Neural cell (in vitro differentiated cells): ENCODE data around the gene PSRC1. TPM values are rescaled to one million over a fixed set of nuclear protein-coding genes. Genes with fewer than 3 reads are reported as not detected.
"Not testable (repeated sequence)": the region's sequence is repeated elsewhere in the genome, so short reads cannot be mapped to it uniquely, and the experiment has no call there.

Source experiments
- H2AFZ ChIP-seq: fragments of 200-600, 300-800 bp; sonication (generic), shearing (Covaris generic); 2 replicates; pipeline ENCODE4 v1.6.0; 2014; ENCODE audit warnings: low read depth, mild to moderate bottlenecking, antibody characterized with exemption, low read length, moderate library complexity
- H3F3A ChIP-seq: fragments of 200-600 bp; shearing (Covaris generic); 2 replicates; pipeline ENCODE4 v1.6.1; 2016; ENCODE audit warnings: mild to moderate bottlenecking, moderate library complexity, mixed read lengths, antibody characterized with exemption, low read length; ENCODE audit not compliant: insufficient read depth, poor library complexity, severe bottlenecking
- H3K27ac ChIP-seq: fragments of 200-600, 300-800 bp; sonication (generic), shearing (Covaris generic); 2 replicates; pipeline ENCODE4 v1.5.1; 2014; ENCODE audit warnings: mild to moderate bottlenecking, low read length, moderate library complexity
- H3K27me3 ChIP-seq: fragments of 300-800, 200-600 bp; sonication (generic), shearing (Covaris generic); 2 replicates; pipeline ENCODE4 v1.6.0; 2014; ENCODE audit warnings: mild to moderate bottlenecking, low read depth, low read length, moderate library complexity; ENCODE audit not compliant: insufficient read depth
- H3K36me3 ChIP-seq: fragments of 300-800, 200-600 bp; sonication (generic), shearing (Covaris generic); 2 replicates; pipeline ENCODE4 v1.5.1; 2014; ENCODE audit warnings: mild to moderate bottlenecking, antibody characterized with exemption, low read length, moderate library complexity; ENCODE audit not compliant: insufficient read depth
- H3K4me2 ChIP-seq: fragments of 300-800, 200-600 bp; sonication (generic), shearing (Covaris generic); 2 replicates; pipeline ENCODE4 v1.6.0; 2014; ENCODE audit warnings: mild to moderate bottlenecking, low read length
- H3K4me3 ChIP-seq: fragments of 300-800, 200-600 bp; sonication (generic), shearing (Covaris generic); 2 replicates; pipeline ENCODE4 v1.5.1; 2014; ENCODE audit warnings: mild to moderate bottlenecking, low read length, moderate library complexity
- H3K79me2 ChIP-seq: fragments of 200-600 bp; shearing (Covaris generic); replicated peaks from 2 replicates; pipeline ENCODE4 v1.6.0; 2014; ENCODE audit warnings: mild to moderate bottlenecking, low read length, moderate library complexity; ENCODE audit not compliant: insufficient read depth
- H3K9ac ChIP-seq: fragments of 300-800, 200-600 bp; sonication (generic), shearing (Covaris generic); 2 replicates; pipeline ENCODE4 v1.6.1; 2016; ENCODE audit warnings: mild to moderate bottlenecking, low read length, mixed read lengths
- H3K9me2 ChIP-seq: fragments of 200-600 bp; shearing (Covaris generic); 2 replicates; pipeline ENCODE4 v1.6.1; 2016; ENCODE audit warnings: mild to moderate bottlenecking, low read length, mixed read lengths; ENCODE audit not compliant: insufficient read depth
- H3K9me3 ChIP-seq: fragments of 200-600, 300-800 bp; sonication (generic), shearing (Covaris generic); 2 replicates; pipeline ENCODE4 v1.6.1; 2016; ENCODE audit warnings: mild to moderate bottlenecking, mixed run types, low read length, moderate library complexity, mixed read lengths
- H4K20me1 ChIP-seq: fragments of 200-600 bp; shearing (Covaris generic); 2 replicates; pipeline ENCODE4 v1.6.1; 2016; ENCODE audit warnings: mild to moderate bottlenecking, mixed run types; ENCODE audit not compliant: insufficient read depth
- EP300 ChIP-seq: fragments of 450-650 bp; conservative IDR thresholded peaks from 2 replicates; pipeline ENCODE4 v1.6.1; 2014; ENCODE audit warnings: antibody characterized with exemption, mild to moderate bottlenecking, moderate library complexity; ENCODE audit not compliant: poor library complexity, severe bottlenecking
- EZH2 ChIP-seq: fragments of 200-600, 300-800 bp; shearing (Covaris generic), sonication (generic); IDR thresholded peaks from 2 replicates; pipeline ENCODE4 v1.6.1; 2014; ENCODE audit warnings: antibody characterized with exemption, low read length, borderline replicate concordance, mild to moderate bottlenecking; ENCODE audit not compliant: insufficient read depth, poor library complexity, severe bottlenecking
- MXI1 ChIP-seq: fragments of 450-650 bp; conservative IDR thresholded peaks from 2 replicates; pipeline ENCODE4 v1.6.1; 2014; ENCODE audit warnings: antibody characterized with exemption, mild to moderate bottlenecking; ENCODE audit not compliant: poor library complexity, severe bottlenecking
- POLR2AphosphoS5 ChIP-seq: IDR thresholded peaks from 2 replicates; pipeline ENCODE4 v1.6.1; 2012
- RAD21 ChIP-seq: fragments of 450-650 bp; conservative IDR thresholded peaks from 2 replicates; pipeline ENCODE4 v1.6.1; 2014; ENCODE audit warnings: antibody characterized with exemption, mild to moderate bottlenecking, moderate library complexity
- REST ChIP-seq: IDR thresholded peaks from 2 replicates; pipeline ENCODE4 v1.6.1; 2012; ENCODE audit warnings: borderline replicate concordance
- SMC3 ChIP-seq: fragments of 450-650 bp; conservative IDR thresholded peaks from 2 replicates; pipeline ENCODE4 v1.6.1; 2014; ENCODE audit warnings: antibody characterized with exemption, mild to moderate bottlenecking, moderate library complexity; ENCODE audit not compliant: poor library complexity
- TAF1 ChIP-seq: IDR thresholded peaks from 2 replicates; pipeline ENCODE4 v1.6.1; 2012; ENCODE audit warnings: low read depth
- polyA plus RNA-seq: library from polyadenylated mRNA; depleted of rRNA; stranded (reverse); fragments of >200 nt; gene quantifications from 2 replicates; pipeline ENCODE4 v1.2.3, GENCODE V29; 2014
- TF ChIP-seq, protein P1 (sequence below): fragments of 450-650 bp; IDR thresholded peaks from 2 replicates; pipeline ENCODE4 v1.5.1; 2014; ENCODE audit warnings: antibody characterized with exemption, mild to moderate bottlenecking, moderate library complexity; ENCODE audit not compliant: poor library complexity, severe bottlenecking

Gene PSRC1
- polyA plus RNA-seq, 1 donor from 2014 or later, result 5.4 TPM

- Histone ChIP-seq H4K20me1 (no peaks in the 10 kb centered on the region), H3K79me2 (no peaks in the 10 kb centered on the region), H3K36me3 (no peaks in the 10 kb centered on the region), H3K27me3 (no peaks in the 10 kb centered on the region), H3K9me3 (no peaks in the 10 kb centered on the region), H3F3A (no peaks in the 10 kb centered on the region), H2AFZ (no peak overlapping the region), H3K9me2 (no peaks in the 10 kb centered on the region), H3K27ac (no peak overlapping the region), H3K4me3 (no peak overlapping the region), H3K4me2 (no peak overlapping the region), H3K9ac (no peak overlapping the region)
- TF ChIP-seq REST (no peak), POLR2AphosphoS5 (peak; percentile 5)
These were observed 24.5 kb upstream of the PSRC1 start for GRCh38 chr1:109307274-109308021.

DNA sequence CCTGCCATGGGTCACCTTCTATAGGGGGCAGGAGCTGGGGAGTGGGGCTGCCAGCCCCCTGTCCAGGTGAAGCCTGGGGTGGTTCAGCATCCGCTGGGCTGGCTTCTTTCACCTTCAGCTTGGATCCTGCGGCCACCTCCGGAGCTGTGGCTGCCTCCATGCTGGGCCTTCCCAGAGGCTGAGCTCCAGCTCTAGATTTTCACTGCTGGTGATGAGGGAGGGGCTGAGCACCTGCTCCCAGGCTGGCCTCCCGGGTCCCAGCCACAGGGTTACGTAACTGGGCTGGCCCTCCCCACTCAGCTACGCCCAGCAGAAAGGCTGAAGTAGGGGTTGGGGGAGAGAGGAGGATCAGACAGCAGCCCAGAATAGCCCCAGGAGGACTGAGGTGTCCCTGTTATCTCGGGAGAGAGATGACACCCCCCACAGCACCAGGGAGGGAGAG lies 23.9 kb upstream of the PSRC1 start, which contains the start of gene MYBPHL:
MYBPHL (minus strand) TSS at position 180 of the 442 bp plus-strand sequence; CDS start at position 160, 20 bp downstream.
- TF ChIP-seq EZH2 (no peak), MXI1 (no peak), REST (no peak), TAF1 (no peak), EP300 (no peak), RAD21 (no peak), POLR2AphosphoS5 (no peak), SMC3 (no peak)
- TF ChIP-seq, protein P1, sequence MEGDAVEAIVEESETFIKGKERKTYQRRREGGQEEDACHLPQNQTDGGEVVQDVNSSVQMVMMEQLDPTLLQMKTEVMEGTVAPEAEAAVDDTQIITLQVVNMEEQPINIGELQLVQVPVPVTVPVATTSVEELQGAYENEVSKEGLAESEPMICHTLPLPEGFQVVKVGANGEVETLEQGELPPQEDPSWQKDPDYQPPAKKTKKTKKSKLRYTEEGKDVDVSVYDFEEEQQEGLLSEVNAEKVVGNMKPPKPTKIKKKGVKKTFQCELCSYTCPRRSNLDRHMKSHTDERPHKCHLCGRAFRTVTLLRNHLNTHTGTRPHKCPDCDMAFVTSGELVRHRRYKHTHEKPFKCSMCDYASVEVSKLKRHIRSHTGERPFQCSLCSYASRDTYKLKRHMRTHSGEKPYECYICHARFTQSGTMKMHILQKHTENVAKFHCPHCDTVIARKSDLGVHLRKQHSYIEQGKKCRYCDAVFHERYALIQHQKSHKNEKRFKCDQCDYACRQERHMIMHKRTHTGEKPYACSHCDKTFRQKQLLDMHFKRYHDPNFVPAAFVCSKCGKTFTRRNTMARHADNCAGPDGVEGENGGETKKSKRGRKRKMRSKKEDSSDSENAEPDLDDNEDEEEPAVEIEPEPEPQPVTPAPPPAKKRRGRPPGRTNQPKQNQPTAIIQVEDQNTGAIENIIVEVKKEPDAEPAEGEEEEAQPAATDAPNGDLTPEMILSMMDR, result no peak
- Histone ChIP-seq H3K36me3 (no peaks in the 10 kb centered on the region), H3K27me3 (no peaks in the 10 kb centered on the region), H2AFZ (no peak within 1 kb of the TSS), H3K27ac (no peak within 1 kb of the TSS), H3K9me2 (no peaks in the 10 kb centered on the region), H4K20me1 (no peaks in the 10 kb centered on the region), H3K9ac (no peak within 1 kb of the TSS), H3K79me2 (no peaks in the 10 kb centered on the region), H3K4me2 (no peak within 1 kb of the TSS), H3F3A (no peaks in the 10 kb centered on the region), H3K9me3 (no peaks in the 10 kb centered on the region), H3K4me3 (no peak within 1 kb of the TSS)

- H3K79me2 ChIP-seq, H2AFZ ChIP-seq, H3K4me2 ChIP-seq, H3K27ac ChIP-seq, H3K9me3 ChIP-seq, H3K9ac ChIP-seq, H3K27me3 ChIP-seq, H3K4me3 ChIP-seq, H3K36me3 ChIP-seq, H3F3A ChIP-seq, H4K20me1 ChIP-seq, H3K9me2 ChIP-seq: not testable (repeated sequence)
These were observed 23.0 kb upstream of the PSRC1 start for GRCh38 chr1:109305991-109306390.
